MCF 10A (cell line): ENCODE measurements around the gene PER2. TPM values are rescaled to one million over a fixed set of nuclear protein-coding genes. Genes with fewer than 3 reads are reported as not detected.

Experiments
- BruUV-seq: library from RNA; stranded (reverse); fragments of 400-500 nt; replicated peaks from 2 replicates; lab custom pipeline; 2021; lab: Mats Ljungman, UMichigan
- CTCF ChIA-PET: fragments of 300-600 bp; sonication (Branson Sonifier 250); formaldehyde crosslinking; extraction: SDS; loops from one replicate; lab custom pipeline; 2021; ENCODE audit warnings: antibody characterized with exemption, inconsistent platforms; lab: Yijun Ruan, JAX
- POLR2A ChIA-PET: fragments of 300-600, 350-650 bp; sonication (Branson Sonifier 250); formaldehyde crosslinking; extraction: SDS; loops from one replicate; lab custom pipeline; 2020; ENCODE audit warnings: antibody characterized with exemption, inconsistent platforms; lab: Yijun Ruan, JAX
- DNase-seq: peaks from one replicate; pipeline ENCODE4 v3.0.0-alpha.2; 2018; ENCODE audit not compliant: unreplicated experiment
- H3K27ac Mint-ChIP-seq: one replicate; pipeline ENCODE4 v1.8.0; 2022; ENCODE audit warnings: mild to moderate bottlenecking, low read depth, mixed read lengths; ENCODE audit not compliant: unreplicated experiment
- H3K27me3 Mint-ChIP-seq: one replicate; pipeline ENCODE4 v1.8.0; 2022; ENCODE audit warnings: mixed read lengths; ENCODE audit not compliant: insufficient read depth, unreplicated experiment
- H3K36me3 Mint-ChIP-seq: one replicate; pipeline ENCODE4 v1.8.0; 2022; ENCODE audit warnings: mild to moderate bottlenecking, moderate library complexity, mixed read lengths; ENCODE audit not compliant: insufficient read depth, unreplicated experiment
- H3K4me1 Mint-ChIP-seq: one replicate; pipeline ENCODE4 v1.8.0; 2022; ENCODE audit warnings: mixed read lengths; ENCODE audit not compliant: insufficient read depth, unreplicated experiment
- H3K4me3 Mint-ChIP-seq: one replicate; pipeline ENCODE4 v1.8.0; 2022; ENCODE audit warnings: mild to moderate bottlenecking, moderate library complexity, mixed read lengths; ENCODE audit not compliant: unreplicated experiment
- H3K9me3 Mint-ChIP-seq: one replicate; pipeline ENCODE4 v1.8.0; 2022; ENCODE audit warnings: mixed read lengths; ENCODE audit not compliant: unreplicated experiment
- CTCF ChIP-seq: fragments of 200-600 bp; IDR thresholded peaks from one replicate; pipeline ENCODE4 v1.8.0; 2022; ENCODE audit warnings: antibody characterized with exemption, mild to moderate bottlenecking; ENCODE audit not compliant: unreplicated experiment
- intact Hi-C: fragments of 100-400 bp; cut with micrococcal nuclease; formaldehyde crosslinking; loops from 2 replicates; pipeline ENCODE4 v1.14.1; 2022
- total RNA-seq: library from RNA; stranded (reverse); gene quantifications from 2 replicates; pipeline ENCODE4 v1.2.3, GENCODE V29; 2022

PER2 gene
- total RNA-seq, 1 experiment from 2014 or later: 8.9 TPM

GRCh38 chr2:238299803-238300202 lies 11.4 kb upstream of the PER2 start:
- no TSS peak for BruUV-seq
- DNase-seq: no peak
- Mint-ChIP-seq H3K27ac (no peak overlapping the region), H3K36me3 (no peaks in the 10 kb centered on the region), H3K4me1 (no peaks in the 10 kb centered on the region), H3K4me3 (no peak overlapping the region), H3K9me3 (no peaks in the 10 kb centered on the region), H3K27me3 (peaks cover 9% of the 10 kb centered on the region)
- CTCF ChIA-PET: interaction anchor here (0.6 to 1.5 kb wide), 5 partner anchors 9 to 439 kb away, joined by 3 to 5 read pairs (median 3); no protein-coding TSS in a partner anchor
- POLR2A ChIA-PET: interaction anchor here (1.3 to 7.7 kb wide), 2 partner anchors 9 to 12 kb away, joined by 5 to 47 read pairs; no protein-coding TSS in a partner anchor
- no peak for TF ChIP-seq CTCF
- intact Hi-C loops: no loop called here

GRCh38 chr2:238296638-238297457 lies 8.4 kb upstream of the PER2 start:
- BruUV-seq: no TSS peak
- POLR2A ChIA-PET: no interaction called here
- H3K27ac Mint-ChIP-seq: no peak overlapping the region

GRCh38 chr2:238295144-238296112 lies 7.0 kb upstream of the PER2 start:
- BruUV-seq: no TSS peak
- H3K27me3 Mint-ChIP-seq: peaks cover 11% of the 10 kb centered on the region
- no peak for TF ChIP-seq CTCF
- intact Hi-C loops: no loop called here
- POLR2A ChIA-PET: interaction anchor here (0.7 kb wide), 1 partner anchor 267 kb away, joined by 4 read pairs; no protein-coding TSS in a partner anchor
- no peaks in the 10 kb centered on the region for H3K9me3 Mint-ChIP-seq
- no peak overlapping the region for H3K27ac Mint-ChIP-seq
- peaks cover 5% of the 10 kb centered on the region for H3K4me1 Mint-ChIP-seq
- no peaks in the 10 kb centered on the region for H3K36me3 Mint-ChIP-seq
- H3K4me3 Mint-ChIP-seq: no peak overlapping the region
- CTCF ChIA-PET: no interaction called here
- DNase-seq: no peak

More at GRCh38 chr2:238296638-238297457, 8.4 kb upstream of the PER2 start:
- H3K27me3 Mint-ChIP-seq: peaks cover 11% of the 10 kb centered on the region
- CTCF ChIA-PET: interaction anchor here (0.7 kb wide), 1 partner anchor 327 kb away, joined by 3 read pairs; no protein-coding TSS in a partner anchor
- intact Hi-C loops: no loop called here
- no peaks in the 10 kb centered on the region for H3K4me1 Mint-ChIP-seq
- no peaks in the 10 kb centered on the region for H3K9me3 Mint-ChIP-seq
- no peaks in the 10 kb centered on the region for H3K36me3 Mint-ChIP-seq
- no peak for DNase-seq
- no peak overlapping the region for H3K4me3 Mint-ChIP-seq
- TF ChIP-seq CTCF: no peak
